B cell (primary cell): Measurements from ENCODE around the gene HIRIP3. TPM values are rescaled to one million over a fixed set of nuclear protein-coding genes. Genes with fewer than 3 reads are reported as not detected.

ENCODE experiments used
- ATAC-seq: fragments of 200-7000 bp; cut with Tn5 transposase; one replicate; pipeline ENCODE4 v1.10.0; 2021; ENCODE audit warnings: low read depth, mild to moderate bottlenecking, moderate number of reproducible peaks, moderate library complexity
- CTCF ChIA-PET: fragments of 350-600 bp; sonication (Branson Sonifier 250); formaldehyde crosslinking; loops from one replicate; lab custom pipeline; 2021; ENCODE audit warnings: antibody characterized with exemption, inconsistent platforms; lab: Charles Lee
- POLR2A ChIA-PET: fragments of 350-600 bp; sonication (Branson Sonifier 250); formaldehyde crosslinking; loops from one replicate; lab custom pipeline; 2021; ENCODE audit warnings: antibody characterized with exemption; lab: Charles Lee
- DNase-seq: peaks from one replicate; pipeline ENCODE4 v3.0.0; 2013
- H2AFZ ChIP-seq: 2 replicates; pipeline ENCODE4 v1.6.1; 2012; ENCODE audit warnings: mild to moderate bottlenecking, low read depth, low read length; ENCODE audit not compliant: insufficient read depth, poor library complexity, severe bottlenecking
- H3K27ac ChIP-seq, 2 donors: 1 replicate in 1 of 2; 2 replicates in 1 of 2; pipeline ENCODE4 v1.5.1; 2012 to 2013; ENCODE audit warnings: low read length in 2 of 2, mild to moderate bottlenecking in 2 of 2, moderate library complexity in 1 of 2
- H3K27me3 ChIP-seq, 4 experiments: fragments of 200-600 bp in 1 of 4; sonication (generic) in 1 of 4; replicated peaks in 1 of 4; 1 replicate in 2 of 4; 2 replicates in 2 of 4; pipeline versions ENCODE4 v1.6.1 to v1.7.0; 2013 to 2016; ENCODE audit warnings: low read length in 3 of 4, mild to moderate bottlenecking in 2 of 4, mixed read lengths in 1 of 4, moderate library complexity in 1 of 4; ENCODE audit not compliant: insufficient read depth in 4 of 4, control insufficient read depth in 3 of 4; ENCODE audit errors: control extremely low read depth in 1 of 4
- H3K36me3 ChIP-seq, 2 experiments: replicated peaks in 1 of 2; 1 replicate in 1 of 2; 2 replicates in 1 of 2; pipeline versions ENCODE4 v1.6.1 to v1.7.1; 2013; ENCODE audit warnings: low read length in 1 of 2; ENCODE audit not compliant: insufficient read depth in 2 of 2, control insufficient read depth in 1 of 2; ENCODE audit errors: control extremely low read depth in 1 of 2, extremely low read depth in 1 of 2
- H3K4me1 ChIP-seq, 2 donors: fragments of 200-600 bp in 1 of 2; sonication (generic) in 1 of 2; 1 replicate in 1 of 2; 2 replicates in 1 of 2; pipeline versions ENCODE4 v1.5.1 to v1.6.1; 2013 to 2017; ENCODE audit warnings: low read length in 2 of 2; ENCODE audit not compliant: control insufficient read depth in 2 of 2, insufficient read depth in 2 of 2
- H3K4me2 ChIP-seq: replicated peaks from 2 replicates; pipeline ENCODE3; 2012; ENCODE audit warnings: mild to moderate bottlenecking, low read depth, low read length; ENCODE audit not compliant: poor library complexity, severe bottlenecking
- H3K4me3 ChIP-seq, 5 experiments: fragments of 200-600 bp in 1 of 5; sonication (generic) in 1 of 5; 1 replicate in 3 of 5; 2 replicates in 2 of 5; pipeline versions ENCODE4 v1.5.1 to v1.7.0; 2011 to 2016; ENCODE audit warnings: low read length in 4 of 5, mild to moderate bottlenecking in 4 of 5, low read depth in 2 of 5, control low read depth in 1 of 5, moderate library complexity in 1 of 5; ENCODE audit not compliant: insufficient read depth in 1 of 5; ENCODE audit errors: control extremely low read depth in 1 of 5, extremely low read depth in 1 of 5
- H3K79me2 ChIP-seq: fragments of 200-600 bp; sonication (generic); one replicate; pipeline ENCODE4 v1.6.0; 2016; ENCODE audit warnings: low read length; ENCODE audit not compliant: control insufficient read depth, insufficient read depth
- H3K9ac ChIP-seq: fragments of 200-600 bp; sonication (generic); 2 replicates; pipeline ENCODE4 v1.6.1; 2017; ENCODE audit warnings: mild to moderate bottlenecking, low read length, moderate library complexity
- H3K9me3 ChIP-seq, 3 donors: one replicate each; pipeline versions ENCODE4 v1.6.1 to v1.7.1; 2013; ENCODE audit warnings: low read length in 2 of 3; ENCODE audit not compliant: control insufficient read depth in 2 of 3, insufficient read depth in 1 of 3; ENCODE audit errors: control extremely low read depth in 1 of 3
- H4K20me1 ChIP-seq: 2 replicates; pipeline ENCODE4 v1.6.0; 2012; ENCODE audit warnings: mild to moderate bottlenecking, low read length; ENCODE audit not compliant: insufficient read depth, control insufficient read depth, poor library complexity, severe bottlenecking
- H3K27ac Mint-ChIP-seq: one replicate; pipeline ENCODE4 v1.8.0; 2021; ENCODE audit warnings: mixed read lengths
- H3K27me3 Mint-ChIP-seq: one replicate; pipeline ENCODE4 v1.8.0; 2021; ENCODE audit warnings: mixed read lengths
- H3K4me1 Mint-ChIP-seq: one replicate; pipeline ENCODE4 v1.8.0; 2021; ENCODE audit warnings: mixed read lengths
- H3K4me3 Mint-ChIP-seq: one replicate; pipeline ENCODE4 v1.8.0; 2021; ENCODE audit warnings: mixed read lengths
- H3K9me3 Mint-ChIP-seq: one replicate; pipeline ENCODE4 v1.8.0; 2022; ENCODE audit warnings: mixed read lengths; ENCODE audit not compliant: insufficient read depth
- CTCF ChIP-seq: fragments of 200-600 bp; IDR thresholded peaks from one replicate; pipeline ENCODE4 v1.8.0; 2022; ENCODE audit warnings: antibody characterized with exemption, mild to moderate bottlenecking
- EZH2 ChIP-seq: IDR thresholded peaks from 2 replicates; pipeline ENCODE4 v1.6.1; 2012; ENCODE audit warnings: borderline replicate concordance, low read depth, mild to moderate bottlenecking, moderate library complexity, low read length; ENCODE audit not compliant: insufficient read depth, poor library complexity, severe bottlenecking
- WGBS: methylation state at CpG from one replicate; pipeline ENCODE4 v1.1.5; 2013; ENCODE audit warnings: missing lambda C conversion rate; ENCODE audit not compliant: insufficient coverage; 5-methylcytosine and 5-hydroxymethylcytosine counted together
- intact Hi-C: fragments of 100-400 bp; cut with micrococcal nuclease; formaldehyde crosslinking; loops from one replicate; pipeline ENCODE4 v1.10.0; 2022
- polyA plus RNA-seq: library from polyadenylated mRNA; depleted of rRNA; stranded (reverse); fragments of >200 nt; gene quantifications from 2 replicates; pipeline ENCODE4 v1.2.3, GENCODE V29; 2012
- total RNA-seq, 2 donors: library from RNA; stranded (reverse); fragments of 120-200 nt in 1 of 2; gene quantifications; 1 replicate in 1 of 2; 2 replicates in 1 of 2; pipeline versions ENCODE4 v1.2.3 to v1.2.4, GENCODE V29; 2013 to 2022

Gene HIRIP3
- total and polyA plus RNA-seq, 2 donors (not counting 1 experiment from before 2014, with no cell fraction given): 12.2 to 13.9 TPM

- Mint-ChIP-seq H3K4me1 (peaks cover 36% of the 10 kb centered on the region), H3K4me3 (peak overlapping the region; percentile 95), H3K27ac (peak overlapping the region; percentile 94), H3K9me3 (no peaks in the 10 kb centered on the region), H3K27me3 (no peaks in the 10 kb centered on the region)
- Histone ChIP-seq H4K20me1 (peaks cover 15% of the 10 kb centered on the region), H3K36me3 (peaks cover 2 to 9% of the 10 kb centered on the region in 2 experiments), H3K79me2 (peaks cover 41% of the 10 kb centered on the region), H3K4me1 (peaks cover 31 to 38% of the 10 kb centered on the region in 2 donors), H3K9me3 (no peaks in the 10 kb centered on the region), H3K9ac (peak overlapping the region; percentile 90), H2AFZ (peak overlapping the region; percentile 99), H3K27ac (peak overlapping the region; percentile 33 to 54), H3K4me2 (peak overlapping the region; percentile 98), H3K27me3 (no peaks in the 10 kb centered on the region), H3K4me3 (peak overlapping the region in 4 of 5 experiments; percentile 99 to 100 (median 99))
- ATAC-seq: no peak
- no peak for DNase-seq
- CTCF ChIA-PET: interaction anchor here (0.7 to 2.0 kb wide), 10 partner anchors 10 to 227 kb away, joined by 3 to 14 read pairs (median 4); partner anchors contain the start of genes KCTD13 and TMEM219
- POLR2A ChIA-PET: interaction anchor here (0.6 to 1.5 kb wide), 8 partner anchors 11 to 776 kb away, joined by 3 to 16 read pairs (median 4); partner anchors contain the start of genes HIRIP3, KCTD13, TBX6 and TMEM219
- intact Hi-C loops: loop anchor here (1.0 to 5.0 kb wide), 9 partner anchors 11 to 724 kb away; partner anchors contain the start of genes ALDOA, CDIPT, FBRS and INO80E
- TF ChIP-seq CTCF: no peak
- TF ChIP-seq EZH2: no peak
- 84% methylated on average over 6 of the region's 6 CpGs for whole genome bisulfite sequencing
These were observed 22.4 kb downstream of the HIRIP3 start for GRCh38 chr16:29972992-29973383.

- Histone ChIP-seq H3K4me2 (no peak overlapping the region), H4K20me1 (peaks cover 11% of the 10 kb centered on the region), H3K4me3 (no peak overlapping the region), H3K9me3 (no peaks in the 10 kb centered on the region), H3K27me3 (no peaks in the 10 kb centered on the region), H3K27ac (peak overlapping the region in 1 of 2 donors; percentile 54), H3K79me2 (peaks cover 38% of the 10 kb centered on the region), H3K36me3 (peaks cover 2 to 7% of the 10 kb centered on the region in 2 experiments), H3K9ac (no peak overlapping the region), H2AFZ (no peak overlapping the region), H3K4me1 (peaks cover 31 to 38% of the 10 kb centered on the region in 2 donors)
- 100% methylated on average over 1 of the region's 1 CpG for WGBS
- no peaks in the 10 kb centered on the region for H3K27me3 Mint-ChIP-seq
- intact Hi-C loops: loop anchor here (5.0 kb wide), 4 partner anchors 155 to 725 kb away; partner anchors contain the start of genes FBRS, KIF22, PAGR1 and SRCAP
- POLR2A ChIA-PET: interaction anchor here (0.8 to 1.5 kb wide), 4 partner anchors 10 to 109 kb away, joined by 3 to 7 read pairs (median 4); partner anchors contain the start of genes HIRIP3, KCTD13 and TMEM219
- peak overlapping the region; percentile 48 for H3K4me3 Mint-ChIP-seq
- DNase-seq (peak; percentile 22), ATAC-seq (no peak)
- peaks cover 36% of the 10 kb centered on the region for H3K4me1 Mint-ChIP-seq
- H3K27ac Mint-ChIP-seq: no peak overlapping the region
- CTCF ChIA-PET: interaction anchor here (1.1 to 2.0 kb wide), 5 partner anchors 9 to 124 kb away, joined by 3 to 14 read pairs (median 5); partner anchors contain the start of genes KCTD13 and TMEM219
- no peaks in the 10 kb centered on the region for H3K9me3 Mint-ChIP-seq
- no peak for TF ChIP-seq CTCF
- TF ChIP-seq EZH2: no peak
These were observed 22.9 kb downstream of the HIRIP3 start for GRCh38 chr16:29972500-29972899.
